ENCODE results near the gene SBF2. TPM values are rescaled to one million over a fixed set of nuclear protein-coding genes. Genes with fewer than 3 reads are reported as not detected.

Gene SBF2
- total and polyA plus RNA-seq, 9 of the 15 experiments (the other 6 are each of a cell fraction or from before 2014, with no cell fraction given) = 0.80 to 9.5 (median 5.0) TPM

DNA sequence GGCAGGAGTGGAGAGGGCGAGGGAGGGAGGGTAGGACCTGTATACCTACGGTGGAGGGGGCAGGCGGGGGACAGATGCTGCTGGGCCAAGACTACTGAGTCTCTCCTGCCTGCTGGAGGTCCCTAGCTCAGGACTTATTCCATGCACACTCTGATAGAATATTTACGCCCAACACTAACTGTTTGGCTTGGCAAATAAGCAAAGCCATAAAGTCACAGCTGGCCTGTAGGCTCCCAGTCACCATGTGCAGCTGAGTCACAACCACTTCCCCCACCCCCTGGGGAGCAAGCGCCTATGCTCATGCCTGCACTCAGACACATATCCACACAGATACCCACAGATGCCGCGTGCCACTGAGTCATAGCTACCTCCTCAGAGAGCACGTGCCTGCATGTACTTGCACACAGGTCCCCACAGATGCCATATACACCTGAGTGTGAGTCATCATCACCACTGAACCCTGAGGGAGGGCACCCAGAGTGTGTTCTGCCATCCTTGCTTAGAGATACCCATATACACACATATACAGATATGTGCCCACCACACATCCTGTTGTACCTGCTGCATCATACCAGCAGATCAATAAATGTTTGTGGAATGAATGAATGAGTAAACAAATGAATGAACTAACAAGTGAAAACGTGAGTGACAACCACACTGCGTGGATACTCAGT lies 534.4 kb downstream of the SBF2 start (continued):
- TF ChIP-seq AFF1 (IDR thresholded peaks at IDR 0.05; ENCODE audit: low read depth in 1 of 2, partially characterized antibody in 2 of 2) (no peak), HDAC1 (IDR thresholded peaks at IDR 0.05) (no peak), NRF1 (conservative IDR thresholded peaks at IDR 0.05 in 1 of 2, IDR thresholded peaks at IDR 0.05 in 1 of 2) (0 out of 4 replicates have a peak, but pooled peaks of 1 of the 2 experiments have one; percentile 24), USF2 (CRISPR knock-in tag; IDR thresholded peaks at IDR 0.05) (no peak), HNRNPH1 (optimal IDR thresholded peaks at IDR 0.05; ENCODE audit: low read depth, low read length) (no peak), RB1 (IDR thresholded peaks at IDR 0.05; ENCODE audit: low read depth) (no peak), E2F4 (CRISPR knock-in tag; IDR thresholded peaks at IDR 0.05; ENCODE audit: low read depth) (peak; percentile 29; the same call in 1 of the 2 replicates), ARID3B (CRISPR knock-in tag; IDR thresholded peaks at IDR 0.05; ENCODE audit: borderline replicate concordance) (no peak), ARID1B (IDR thresholded peaks at IDR 0.05) (peak; percentile 44)
- TF ChIP-seq, protein P1, sequence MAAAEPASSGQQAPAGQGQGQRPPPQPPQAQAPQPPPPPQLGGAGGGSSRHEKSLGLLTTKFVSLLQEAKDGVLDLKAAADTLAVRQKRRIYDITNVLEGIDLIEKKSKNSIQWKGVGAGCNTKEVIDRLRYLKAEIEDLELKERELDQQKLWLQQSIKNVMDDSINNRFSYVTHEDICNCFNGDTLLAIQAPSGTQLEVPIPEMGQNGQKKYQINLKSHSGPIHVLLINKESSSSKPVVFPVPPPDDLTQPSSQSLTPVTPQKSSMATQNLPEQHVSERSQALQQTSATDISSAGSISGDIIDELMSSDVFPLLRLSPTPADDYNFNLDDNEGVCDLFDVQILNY (CRISPR knock-in tag; IDR thresholded peaks at IDR 0.05) = no peak
- TF ChIP-seq, protein P2, sequence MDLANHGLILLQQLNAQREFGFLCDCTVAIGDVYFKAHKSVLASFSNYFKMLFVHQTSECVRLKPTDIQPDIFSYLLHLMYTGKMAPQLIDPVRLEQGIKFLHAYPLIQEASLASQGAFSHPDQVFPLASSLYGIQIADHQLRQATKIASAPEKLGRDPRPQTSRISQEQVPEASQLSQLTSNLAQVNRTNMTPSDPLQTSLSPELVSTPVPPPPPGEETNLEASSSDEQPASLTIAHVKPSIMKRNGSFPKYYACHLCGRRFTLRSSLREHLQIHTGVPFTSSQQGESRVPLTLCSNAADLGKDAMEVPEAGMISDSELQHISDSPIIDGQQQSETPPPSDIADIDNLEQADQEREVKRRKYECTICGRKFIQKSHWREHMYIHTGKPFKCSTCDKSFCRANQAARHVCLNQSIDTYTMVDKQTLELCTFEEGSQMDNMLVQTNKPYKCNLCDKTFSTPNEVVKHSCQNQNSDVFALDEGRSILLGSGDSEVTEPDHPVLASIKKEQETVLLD (IDR thresholded peaks at IDR 0.05) = no peak
- TF ChIP-seq, protein P3, sequence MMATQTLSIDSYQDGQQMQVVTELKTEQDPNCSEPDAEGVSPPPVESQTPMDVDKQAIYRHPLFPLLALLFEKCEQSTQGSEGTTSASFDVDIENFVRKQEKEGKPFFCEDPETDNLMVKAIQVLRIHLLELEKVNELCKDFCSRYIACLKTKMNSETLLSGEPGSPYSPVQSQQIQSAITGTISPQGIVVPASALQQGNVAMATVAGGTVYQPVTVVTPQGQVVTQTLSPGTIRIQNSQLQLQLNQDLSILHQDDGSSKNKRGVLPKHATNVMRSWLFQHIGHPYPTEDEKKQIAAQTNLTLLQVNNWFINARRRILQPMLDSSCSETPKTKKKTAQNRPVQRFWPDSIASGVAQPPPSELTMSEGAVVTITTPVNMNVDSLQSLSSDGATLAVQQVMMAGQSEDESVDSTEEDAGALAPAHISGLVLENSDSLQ (IDR thresholded peaks at IDR 0.05) = no peak
- TF ChIP-seq, protein P4, sequence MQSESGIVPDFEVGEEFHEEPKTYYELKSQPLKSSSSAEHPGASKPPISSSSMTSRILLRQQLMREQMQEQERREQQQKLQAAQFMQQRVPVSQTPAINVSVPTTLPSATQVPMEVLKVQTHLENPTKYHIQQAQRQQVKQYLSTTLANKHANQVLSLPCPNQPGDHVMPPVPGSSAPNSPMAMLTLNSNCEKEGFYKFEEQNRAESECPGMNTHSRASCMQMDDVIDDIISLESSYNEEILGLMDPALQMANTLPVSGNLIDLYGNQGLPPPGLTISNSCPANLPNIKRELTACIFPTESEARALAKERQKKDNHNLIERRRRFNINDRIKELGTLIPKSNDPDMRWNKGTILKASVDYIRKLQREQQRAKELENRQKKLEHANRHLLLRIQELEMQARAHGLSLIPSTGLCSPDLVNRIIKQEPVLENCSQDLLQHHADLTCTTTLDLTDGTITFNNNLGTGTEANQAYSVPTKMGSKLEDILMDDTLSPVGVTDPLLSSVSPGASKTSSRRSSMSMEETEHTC (IDR thresholded peaks at IDR 0.05) = peak; percentile 18; the same call in 1 of the 2 replicates
